Endothelial cell of umbilical vein (primary cell): ENCODE measurements around the gene GSG1L. TPM values are rescaled to one million over a fixed set of nuclear protein-coding genes. Genes with fewer than 3 reads are reported as not detected.

ENCODE experiments used
- BruUV-seq: library from RNA; stranded (reverse); fragments of 400-500 nt; replicated peaks from 2 replicates; lab custom pipeline; 2021; lab: Mats Ljungman, UMichigan
- CTCF ChIA-PET: fragments of 300-600, 350-600 bp; sonication (Branson Sonifier 250); formaldehyde crosslinking; loops from one replicate; lab custom pipeline; 2021; ENCODE audit warnings: antibody characterized with exemption, inconsistent platforms; lab: Charles Lee
- POLR2A ChIA-PET: fragments of 300-600, 350-600 bp; sonication (Branson Sonifier 250); formaldehyde crosslinking; loops from one replicate; lab custom pipeline; 2021; ENCODE audit warnings: antibody characterized with exemption, inconsistent platforms; lab: Charles Lee
- DNase-seq: peaks from one replicate; pipeline ENCODE4 v3.0.0-alpha.2; 2011; ENCODE audit warnings: low read depth, low spot score
- FAIRE-seq: peaks from 2 replicates; lab custom pipeline; 2011; peaks lifted over from hg19 to GRCh38; lab: Jason Lieb, UNC
- H2AFZ ChIP-seq: 2 replicates; pipeline ENCODE4 v1.6.0; 2012; ENCODE audit warnings: low read depth, low read length, control low read depth, inconsistent platforms
- H3K27ac ChIP-seq: 2 replicates; pipeline ENCODE4 v1.5.1; 2011; ENCODE audit warnings: low read depth, mild to moderate bottlenecking, control low read depth, low read length, moderate library complexity; ENCODE audit not compliant: insufficient read depth
- H3K27me3 ChIP-seq, 2 experiments: 2 replicates each; pipeline versions ENCODE4 v1.6.0 to v1.6.1; 2011; ENCODE audit warnings: low read length in 2 of 2, mixed read lengths in 1 of 2; ENCODE audit not compliant: control insufficient read depth in 2 of 2, insufficient read depth in 2 of 2
- H3K36me3 ChIP-seq, 2 experiments: 2 replicates in 1 of 2; 3 replicates in 1 of 2; pipeline ENCODE4 v1.5.1; 2011; ENCODE audit warnings: low read length in 2 of 2, mild to moderate bottlenecking in 1 of 2, moderate library complexity in 1 of 2; ENCODE audit not compliant: control insufficient read depth in 2 of 2, insufficient read depth in 2 of 2; ENCODE audit errors: extremely low read depth in 1 of 2
- H3K4me1 ChIP-seq: 3 replicates; pipeline ENCODE4 v1.5.1; 2011; ENCODE audit warnings: mild to moderate bottlenecking, low read length; ENCODE audit not compliant: control insufficient read depth, insufficient read depth; ENCODE audit errors: extremely low read depth
- H3K4me2 ChIP-seq: 2 replicates; pipeline ENCODE4 v1.6.1; 2011; ENCODE audit warnings: low read length, control low read depth, mixed read lengths; ENCODE audit not compliant: insufficient read depth
- H3K4me3 ChIP-seq, 3 experiments: fragments of 200-600 bp in 1 of 3; sonication (generic), shearing (Covaris generic) in 1 of 3; replicated peaks in 1 of 3; 2 replicates each; pipeline ENCODE4 v1.5.1; 2011 to 2016; ENCODE audit warnings: control low read depth in 3 of 3, low read length in 3 of 3, mild to moderate bottlenecking in 2 of 3, inconsistent platforms in 1 of 3, low read depth in 1 of 3, moderate library complexity in 1 of 3; ENCODE audit not compliant: insufficient read depth in 1 of 3
- H3K79me2 ChIP-seq: 2 replicates; pipeline ENCODE4 v1.6.0; 2012; ENCODE audit warnings: low read length, inconsistent platforms; ENCODE audit not compliant: control insufficient read depth, insufficient read depth
- H3K9ac ChIP-seq: replicated peaks from 2 replicates; pipeline ENCODE3; 2011; ENCODE audit warnings: low read length, control low read depth; ENCODE audit not compliant: insufficient read depth; ENCODE audit errors: extremely low read depth
- H3K9me1 ChIP-seq: replicated peaks from 3 replicates; pipeline ENCODE4 v1.6.0; 2011; ENCODE audit warnings: mild to moderate bottlenecking, low read length; ENCODE audit not compliant: control insufficient read depth, insufficient read depth; ENCODE audit errors: extremely low read depth
- H3K9me3 ChIP-seq: replicated peaks from 2 replicates; pipeline ENCODE4 v1.5.1; 2012; ENCODE audit warnings: low read length, inconsistent platforms; ENCODE audit not compliant: control insufficient read depth, insufficient read depth
- H4K20me1 ChIP-seq: replicated peaks from 2 replicates; pipeline ENCODE3; 2011; ENCODE audit warnings: mild to moderate bottlenecking, low read length; ENCODE audit not compliant: control insufficient read depth, insufficient read depth; ENCODE audit errors: extremely low read depth
- CTCF ChIP-seq, 2 donors: IDR thresholded peaks; 1 replicate in 1 of 2; 2 replicates in 1 of 2; pipeline ENCODE4 v1.5.1; 2011; ENCODE audit warnings: low read length in 2 of 2, mild to moderate bottlenecking in 2 of 2, moderate library complexity in 2 of 2, control low read depth in 1 of 2, inconsistent platforms in 1 of 2, low read depth in 1 of 2; ENCODE audit not compliant: insufficient read depth in 1 of 2; ENCODE audit errors: extremely low read depth in 1 of 2
- EZH2 ChIP-seq: IDR thresholded peaks from 2 replicates; pipeline ENCODE4 v1.6.1; 2012; ENCODE audit warnings: borderline replicate concordance, low read depth, mild to moderate bottlenecking, moderate library complexity, low read length, inconsistent platforms; ENCODE audit not compliant: severe bottlenecking
- FOS ChIP-seq: IDR thresholded peaks from 2 replicates; pipeline ENCODE4 v1.6.1; 2011; ENCODE audit warnings: mild to moderate bottlenecking, low read length, moderate library complexity, borderline replicate concordance; ENCODE audit not compliant: insufficient read depth
- GATA2 ChIP-seq: IDR thresholded peaks from 2 replicates; pipeline ENCODE4 v1.7.0; 2011; ENCODE audit warnings: low read depth, mild to moderate bottlenecking, moderate library complexity, mixed read lengths, low read length; ENCODE audit not compliant: insufficient read length, insufficient read depth
- JUN ChIP-seq: IDR thresholded peaks from 2 replicates; pipeline ENCODE4 v1.6.1; 2011; ENCODE audit warnings: borderline replicate concordance, low read depth; ENCODE audit not compliant: insufficient read length, insufficient read depth
- MAX ChIP-seq: IDR thresholded peaks from 2 replicates; pipeline ENCODE4 v1.6.1; 2011; ENCODE audit not compliant: insufficient read depth, insufficient read length
- MYC ChIP-seq: IDR thresholded peaks from one replicate; pipeline ENCODE4 v1.6.1; 2011; ENCODE audit warnings: mild to moderate bottlenecking, low read depth, low read length
- POLR2A ChIP-seq: IDR thresholded peaks from 2 replicates; pipeline ENCODE4 v1.6.1; 2012; ENCODE audit warnings: low read depth, mild to moderate bottlenecking, control low read depth, low read length
- POLR2AphosphoS5 ChIP-seq: IDR thresholded peaks from 2 replicates; pipeline ENCODE4 v1.6.1; 2012; ENCODE audit warnings: low read depth, mild to moderate bottlenecking, control low read depth, low read length, moderate library complexity; ENCODE audit not compliant: insufficient read depth
- dilution Hi-C: fragments of 300-500 bp; cut with MboI; formaldehyde crosslinking; loops from one replicate; pipeline ENCODE4 v1.15.0; 2019; ENCODE audit warnings: low sequenced_read_pairs; ENCODE audit not compliant: extremely low pct_ligation_motif_present
- intact Hi-C: fragments of 100-400 bp; cut with micrococcal nuclease; formaldehyde crosslinking; loops from one replicate; pipeline ENCODE4 v1.10.0; 2022
- polyA plus RNA-seq, 4 experiments: library from polyadenylated mRNA; depleted of rRNA in 3 of 4; stranded (reverse) in 3 of 4; unstranded in 1 of 4; fragments of >200 nt; gene quantifications; 2 replicates each; pipeline versions ENCODE4 v1.2.1 to v1.2.3, GENCODE V29; 2011 to 2012; ENCODE audit warnings: missing spikeins in 1 of 4
- total RNA-seq: library from RNA; stranded (reverse); gene quantifications from 2 replicates; pipeline ENCODE4 v1.2.3, GENCODE V29; 2021

Gene GSG1L
- total and polyA plus RNA-seq, 2 donors (not counting 3 experiments of a cell fraction or from before 2014, with no cell fraction given), result 0.06 TPM; not detected in 1

- POLR2A ChIA-PET, result interaction anchor here (1.1 kb wide), 1 partner anchor 8 kb away, joined by 5 read pairs; no protein-coding TSS in a partner anchor
- dilution Hi-C loops, result no loop called here
- no peaks in the 10 kb centered on the region for H3K9me3 ChIP-seq
- H4K20me1 ChIP-seq, result no peaks in the 10 kb centered on the region
- no peaks in the 10 kb centered on the region for H3K79me2 ChIP-seq
- no peak for DNase-seq
- no peaks in the 10 kb centered on the region for H3K36me3 ChIP-seq
- H3K4me1 ChIP-seq, result no peaks in the 10 kb centered on the region
- FAIRE-seq, result no peak
- no peak overlapping the region for H2AFZ ChIP-seq
- CTCF ChIA-PET, result interaction anchor here (0.8 to 2.5 kb wide), 5 partner anchors 8 to 219 kb away, joined by 3 to 6 read pairs (median 4); no protein-coding TSS in a partner anchor
- intact Hi-C loops, result no loop called here
- H3K9ac ChIP-seq, result no peak overlapping the region
- H3K27ac ChIP-seq, result no peak overlapping the region
- peaks cover 0 to 4% of the 10 kb centered on the region in 2 experiments for H3K27me3 ChIP-seq
- H3K9me1 ChIP-seq, result no peaks in the 10 kb centered on the region
- no peak overlapping the region for H3K4me2 ChIP-seq
- H3K4me3 ChIP-seq, result no peak overlapping the region
- TF ChIP-seq GATA2 (no peak), CTCF (IDR thresholded peaks at IDR 0.05; ENCODE audit: extremely low read depth in 1 of 2, insufficient read depth in 1 of 2, low read depth in 1 of 2, low read length in 2 of 2) (peak in 1 of 2 donors; percentile 17)
- no TSS peak for BruUV-seq
These were observed 204.5 kb downstream of the GSG1L start for GRCh38 chr16:27859020-27859419.

DNA sequence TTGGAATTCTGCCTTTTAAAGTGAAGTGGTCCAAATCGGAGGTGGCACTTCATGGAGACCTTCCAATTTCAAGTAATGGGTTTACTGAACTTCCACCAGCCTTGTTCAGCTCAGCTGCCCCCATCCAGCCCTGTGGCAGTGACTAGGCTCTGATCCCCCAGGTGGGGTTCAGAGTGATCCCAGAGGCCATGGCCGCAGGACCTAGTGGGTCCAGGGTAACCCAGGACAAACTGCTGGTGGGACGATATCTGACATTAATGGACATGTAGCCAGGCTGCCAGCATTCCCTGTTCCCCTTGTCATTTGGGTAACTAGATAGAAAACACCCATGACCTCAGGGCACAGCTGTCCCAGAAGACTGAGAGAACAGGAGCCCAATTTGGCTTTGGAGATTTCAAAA, 209.9 kb downstream of the GSG1L start:
- Histone ChIP-seq H3K27ac (no peak overlapping the region), H3K4me1 (no peaks in the 10 kb centered on the region), H3K79me2 (no peaks in the 10 kb centered on the region), H2AFZ (no peak overlapping the region), H3K9me1 (no peaks in the 10 kb centered on the region), H3K9ac (no peak overlapping the region), H3K4me3 (no peak overlapping the region), H3K9me3 (no peaks in the 10 kb centered on the region), H3K4me2 (no peak overlapping the region), H3K27me3 (peaks cover 0 to 4% of the 10 kb centered on the region in 2 experiments), H4K20me1 (no peaks in the 10 kb centered on the region), H3K36me3 (no peaks in the 10 kb centered on the region)
- no peak for FAIRE-seq
- POLR2A ChIA-PET, result no interaction called here
- CTCF ChIA-PET, result no interaction called here
- TF ChIP-seq MAX (no peak), JUN (no peak), EZH2 (no peak), CTCF (IDR thresholded peaks at IDR 0.05; ENCODE audit: extremely low read depth in 1 of 2, insufficient read depth in 1 of 2, low read depth in 1 of 2, low read length in 2 of 2) (no peak), POLR2AphosphoS5 (no peak), POLR2A (no peak), GATA2 (no peak), MYC (no peak), FOS (no peak)
- no peak for DNase-seq
- dilution Hi-C loops (no loop called here), intact Hi-C loops (no loop called here)
- BruUV-seq, result no TSS peak
